Measurements from ENCODE around the gene TFR2.

TFR2 gene

DNA sequence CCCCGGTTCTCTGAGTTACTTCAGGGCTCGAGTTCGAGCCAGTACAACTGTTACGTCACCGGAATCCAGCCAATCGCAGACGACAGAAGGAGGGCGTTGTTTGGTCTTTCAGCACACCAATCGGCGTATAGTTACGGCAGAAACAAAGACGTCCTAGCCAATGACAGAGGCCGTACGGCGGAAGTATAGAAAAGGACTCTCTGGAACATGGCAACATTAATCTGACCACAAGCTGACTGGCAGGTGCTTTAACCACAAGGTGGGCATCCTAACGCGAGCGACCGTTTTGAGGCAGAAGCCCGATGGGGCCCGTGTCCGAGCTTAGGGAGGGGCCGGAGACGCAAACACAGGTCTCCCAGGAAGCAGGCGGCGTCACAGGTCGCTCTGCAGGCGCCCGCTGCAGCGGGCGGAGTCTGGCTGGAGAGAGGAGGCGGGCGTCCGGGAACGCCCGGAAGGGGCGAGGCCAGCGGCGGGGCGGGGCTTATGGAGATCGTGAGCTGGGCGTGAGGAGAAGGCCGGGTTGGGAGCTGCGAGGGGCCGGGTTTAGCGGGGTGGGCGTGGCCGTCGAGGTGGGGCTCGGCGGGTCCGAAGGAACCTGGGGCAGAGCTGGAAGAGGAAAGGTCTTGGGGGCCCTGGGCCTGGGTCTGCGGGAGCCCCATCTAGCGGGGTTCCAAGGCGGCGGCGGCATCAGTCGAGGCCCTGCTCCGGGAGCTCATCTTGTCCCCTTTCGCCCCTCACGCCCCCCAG lies 29.2 kb downstream of the TFR2 start, which contains the start of gene MOSPD3:
Gene MOSPD3, plus strand, starts transcription at position 558 of the 747 bp plus-strand sequence. CDS start 252 bp downstream, outside the sequence.
- peak; percentile 98 for DNase-seq

DNA sequence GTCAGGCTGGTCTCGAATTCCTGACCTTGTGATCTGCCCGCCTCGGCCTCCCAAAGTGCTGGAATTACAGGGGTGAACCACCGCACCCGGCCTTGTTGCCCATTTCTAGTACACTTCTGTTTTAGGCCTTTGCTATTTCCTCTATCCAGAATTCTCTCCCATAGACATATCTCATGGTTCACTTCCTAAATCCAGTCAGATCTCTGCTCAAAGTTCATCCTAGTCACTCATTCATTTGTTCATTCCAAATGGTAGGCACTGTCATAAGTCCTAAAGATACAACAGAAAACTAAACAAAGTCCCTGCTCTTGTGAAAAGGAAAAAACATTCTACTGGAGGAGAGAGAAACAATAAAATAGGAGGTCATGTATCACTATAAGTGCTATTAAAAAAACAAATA lies 31.4 kb downstream of the TFR2 start:
- no peak for DNase-seq

DNA sequence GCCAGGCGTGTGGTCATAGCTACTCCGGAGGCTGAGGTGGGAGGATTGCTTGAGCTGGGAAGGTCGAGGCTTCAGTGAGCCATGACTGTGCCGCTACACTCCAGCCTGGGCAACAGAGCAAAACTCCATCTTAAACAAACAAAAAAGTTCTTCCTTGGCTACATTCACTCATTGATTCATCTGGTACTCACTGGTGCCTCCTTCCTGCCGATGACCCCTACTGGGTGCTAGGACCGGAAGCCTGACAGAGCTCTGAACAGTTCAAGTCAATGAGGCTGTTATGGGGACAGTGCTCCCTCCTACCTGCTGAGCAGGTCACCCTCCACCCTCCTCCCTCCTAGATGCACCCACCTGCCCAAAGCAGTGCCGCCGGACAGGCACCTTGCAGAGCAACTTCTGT lies 34.2 kb downstream of the TFR2 start:
- DNase-seq, result no peak

DNA sequence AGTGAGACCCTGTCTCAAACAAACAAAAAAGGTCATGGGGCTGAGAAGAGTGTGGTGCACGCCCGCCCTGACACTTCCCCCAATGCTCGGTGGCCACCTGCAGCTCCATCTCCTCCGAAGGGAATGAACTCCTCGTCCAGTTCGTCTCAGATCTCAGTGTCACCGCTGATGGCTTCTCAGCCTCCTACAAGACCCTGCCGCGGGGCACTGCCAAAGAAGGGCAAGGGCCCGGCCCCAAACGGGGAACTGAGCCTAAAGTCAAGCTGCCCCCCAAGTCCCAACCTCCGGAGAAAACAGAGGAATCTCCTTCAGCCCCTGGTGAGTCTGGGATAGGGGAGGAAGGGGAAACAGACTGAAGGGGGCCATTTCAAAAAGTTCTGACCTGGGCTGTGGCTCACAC lies 35.0 kb downstream of the TFR2 start:
- no peak for DNase-seq

DNA sequence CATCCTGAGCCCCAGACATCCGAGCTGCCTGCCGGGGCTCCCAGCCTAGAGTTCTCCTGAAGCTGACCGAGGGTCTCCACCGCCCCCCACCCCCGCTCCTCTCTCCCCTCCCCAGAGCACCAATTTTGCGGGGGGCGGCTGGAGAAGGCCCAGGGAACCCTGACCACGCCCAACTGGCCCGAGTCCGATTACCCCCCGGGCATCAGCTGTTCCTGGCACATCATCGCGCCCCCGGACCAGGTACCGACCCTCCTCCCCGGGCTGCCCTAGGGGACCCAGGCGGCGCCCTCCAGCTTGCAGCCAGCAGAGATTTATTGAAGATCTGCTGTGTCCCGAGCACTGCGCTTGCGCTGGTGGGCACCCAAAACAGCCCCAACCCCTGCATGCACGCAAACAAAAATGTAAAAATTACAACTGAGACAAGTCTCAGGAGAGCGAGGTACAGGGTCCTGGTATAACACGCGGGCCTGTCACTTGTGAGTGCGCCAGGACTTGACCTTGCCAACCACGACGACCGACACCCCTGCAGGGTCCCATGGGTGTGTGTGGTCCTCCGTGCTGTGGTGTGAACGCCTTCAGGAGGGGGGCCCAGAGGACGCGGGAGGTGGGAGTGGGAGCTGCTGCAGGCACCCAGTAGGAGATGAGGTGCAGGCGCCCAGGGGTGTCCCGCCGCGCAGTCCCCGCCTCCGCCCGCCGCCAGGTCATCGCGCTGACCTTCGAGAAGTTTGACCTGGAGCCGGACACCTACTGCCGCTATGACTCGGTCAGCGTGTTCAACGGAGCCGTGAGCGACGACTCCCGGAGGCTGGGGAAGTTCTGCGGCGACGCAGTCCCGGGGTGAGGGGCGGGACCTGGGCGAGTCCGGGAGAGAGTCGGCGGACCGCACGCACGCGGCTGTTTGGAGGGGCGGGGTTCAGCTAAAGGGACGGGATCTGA lies 36.1 kb downstream of the TFR2 start:
- no peak for DNase-seq

DNA sequence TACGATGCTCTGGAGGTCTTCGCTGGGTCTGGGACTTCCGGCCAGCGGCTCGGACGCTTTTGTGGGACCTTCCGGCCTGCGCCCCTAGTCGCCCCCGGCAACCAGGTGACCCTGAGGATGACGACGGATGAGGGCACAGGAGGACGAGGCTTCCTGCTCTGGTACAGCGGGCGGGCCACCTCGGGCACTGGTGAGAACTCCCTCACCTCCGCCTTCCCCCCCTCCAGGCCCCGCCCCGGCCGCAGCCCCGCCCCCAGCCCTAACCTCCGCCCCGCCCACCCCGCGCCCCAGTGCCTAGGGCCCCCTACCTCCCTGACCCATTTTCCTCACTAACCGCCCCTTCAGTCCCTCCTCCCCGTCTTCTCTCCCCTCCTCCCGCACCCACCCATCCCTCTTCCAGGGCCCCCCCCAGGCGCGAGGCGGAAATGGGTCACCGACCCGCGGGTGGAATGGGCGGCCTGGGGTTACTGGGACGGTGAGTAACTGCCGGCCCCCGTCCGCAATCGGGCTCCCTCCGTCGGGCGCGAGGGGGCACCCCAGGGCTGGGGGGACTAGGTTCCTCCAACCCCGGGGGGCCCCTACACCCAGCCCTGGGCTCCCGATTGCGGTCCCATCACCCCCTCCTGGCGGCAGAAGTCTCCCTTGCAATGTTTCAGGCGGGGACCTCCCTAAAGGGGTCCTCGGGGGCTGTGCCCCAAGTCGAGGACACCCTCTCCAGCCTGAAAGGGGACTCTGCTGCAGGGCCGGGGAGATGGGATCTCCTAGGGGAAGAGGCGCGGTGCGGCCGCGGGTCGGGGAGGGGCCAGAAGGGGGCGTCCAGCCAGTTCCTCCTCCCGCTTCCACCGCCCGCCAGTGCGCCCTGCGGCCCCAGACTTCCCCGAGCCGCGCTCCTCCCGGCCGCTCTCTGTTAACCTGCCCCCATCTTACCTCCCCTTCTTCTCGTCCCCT lies 37.0 kb downstream of the TFR2 start:
- peak; percentile 66 for DNase-seq

DNA sequence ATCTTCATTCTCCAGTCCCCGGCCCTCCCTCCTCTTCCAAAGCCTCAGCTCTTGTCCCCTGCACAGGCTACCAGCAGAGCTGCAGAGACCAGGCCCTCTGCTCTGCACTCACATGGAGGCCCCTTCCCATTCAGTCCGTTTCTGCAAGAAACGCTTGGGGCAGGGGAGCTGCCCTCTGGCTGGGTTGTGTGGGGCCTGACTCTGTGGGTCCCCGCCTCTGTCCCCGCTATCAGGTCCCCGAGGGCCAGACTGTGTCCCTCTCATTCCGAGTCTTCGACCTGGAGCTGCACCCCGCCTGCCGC lies 37.7 kb downstream of the TFR2 start:
- no peak for DNase-seq

DNA sequence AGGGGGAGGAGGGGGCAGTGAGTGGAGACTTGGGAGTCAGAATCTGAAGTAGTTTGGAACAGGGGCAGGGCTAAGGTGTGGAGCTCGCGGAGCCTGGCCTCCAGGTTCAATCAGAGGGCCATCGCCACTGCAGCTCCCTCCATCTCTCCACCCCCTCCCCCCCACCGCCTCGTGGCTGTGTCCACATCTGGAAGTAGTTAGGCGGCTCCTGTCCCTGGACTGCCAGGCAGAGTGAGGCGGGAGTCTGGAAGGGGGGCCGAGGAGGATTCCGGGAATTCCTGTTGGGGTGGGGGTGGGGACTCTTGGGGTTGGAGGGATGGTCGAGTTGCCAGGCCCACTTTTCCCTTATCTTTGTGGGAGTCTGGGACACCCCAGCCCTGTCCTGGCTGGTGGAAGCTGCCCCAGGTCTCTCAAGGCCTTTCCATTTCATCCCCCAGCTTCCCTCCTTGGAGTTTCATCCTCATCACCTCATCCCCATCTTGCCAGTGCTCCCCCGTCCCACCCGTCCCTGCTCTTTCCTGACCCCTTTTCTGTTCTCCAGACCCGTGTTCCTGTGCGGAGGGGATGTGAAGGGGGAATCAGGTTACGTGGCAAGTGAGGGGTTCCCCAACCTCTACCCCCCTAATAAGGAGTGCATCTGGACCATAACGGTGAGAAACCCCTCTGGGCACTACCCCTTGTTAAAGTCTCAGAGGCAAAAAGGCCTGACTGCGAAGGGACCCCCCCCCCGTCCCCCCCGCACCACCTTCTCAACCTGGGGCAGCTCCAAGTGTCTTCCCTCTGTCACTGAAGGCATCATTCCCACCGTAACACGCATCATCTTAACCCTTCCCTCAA lies 38.2 kb downstream of the TFR2 start:
- DNase-seq, result no peak

DNA sequence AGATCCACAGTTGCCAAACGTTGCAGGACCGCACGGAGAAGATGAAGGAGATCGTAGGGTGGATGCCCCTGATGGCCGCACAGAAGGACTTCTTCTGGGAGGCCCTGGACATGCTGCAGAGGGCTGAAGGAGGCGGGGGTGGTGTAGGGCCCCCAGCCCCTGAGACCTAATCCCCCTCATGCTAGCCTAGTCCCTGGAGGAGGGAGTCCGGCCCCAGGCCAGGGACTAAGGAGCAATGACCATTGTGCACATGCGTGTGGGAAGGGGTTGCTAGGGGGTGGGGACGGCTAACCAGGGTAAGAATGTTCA lies 40.7 kb downstream of the TFR2 start:
- DNase-seq, result no peak

DNA sequence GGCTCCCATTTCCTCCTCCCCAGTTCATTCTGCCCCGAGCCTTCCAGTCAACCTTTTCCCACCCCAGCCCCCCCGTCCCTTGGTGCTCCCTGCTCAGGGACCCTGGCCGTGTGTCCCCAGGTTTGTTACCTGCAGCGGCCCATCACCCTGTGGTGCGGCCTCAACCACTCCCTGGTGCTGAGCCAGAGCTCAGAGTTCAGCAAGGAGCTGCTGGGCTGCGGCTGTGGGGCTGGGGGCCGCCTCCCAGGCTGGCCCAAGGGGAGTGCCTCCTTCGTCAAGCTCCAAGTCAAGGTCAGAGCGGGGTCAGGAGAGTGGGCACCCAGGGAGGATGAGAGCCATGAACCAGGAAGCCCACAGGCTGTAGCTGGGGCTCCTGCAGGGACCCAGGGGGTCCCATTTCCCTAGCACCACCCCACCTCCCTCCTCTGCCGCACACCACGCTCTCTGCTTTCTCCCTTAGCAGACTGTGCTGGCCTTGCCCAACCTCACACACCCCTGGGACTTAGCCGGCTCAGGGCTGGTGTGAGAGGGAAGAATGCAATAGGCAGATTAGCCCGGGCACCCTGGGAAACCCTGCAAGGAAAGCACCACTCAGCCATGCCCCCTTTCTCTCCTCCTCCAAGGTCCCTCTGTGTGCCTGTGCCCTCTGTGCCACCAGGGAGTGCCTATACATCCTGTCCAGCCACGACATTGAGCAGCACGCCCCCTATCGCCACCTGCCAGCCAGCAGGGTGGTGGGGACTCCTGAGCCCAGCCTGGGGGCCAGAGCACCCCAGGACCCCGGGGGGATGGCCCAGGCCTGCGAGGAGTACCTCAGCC lies 41.2 kb downstream of the TFR2 start:
- no peak for DNase-seq

DNA sequence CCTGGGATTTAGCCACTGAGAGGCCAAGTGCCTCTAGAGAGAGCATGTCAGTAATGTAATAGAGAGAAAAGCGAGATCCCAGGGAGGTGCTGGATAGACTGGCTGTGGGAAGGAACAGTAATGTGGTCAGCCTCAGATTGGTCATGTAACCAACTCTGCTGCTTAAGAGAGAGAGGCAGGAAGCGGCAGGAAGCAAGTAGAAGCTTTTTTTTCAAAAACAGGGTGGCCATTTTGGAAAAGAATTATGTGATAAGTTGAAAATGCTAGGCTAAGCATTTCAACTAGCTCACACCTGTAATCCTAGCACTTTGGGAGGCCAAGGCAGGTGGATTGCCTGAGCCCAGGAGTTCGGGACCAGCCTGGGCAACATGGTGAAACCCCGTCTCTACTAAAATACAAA lies 42.9 kb downstream of the TFR2 start:
- DNase-seq, result no peak

DNA sequence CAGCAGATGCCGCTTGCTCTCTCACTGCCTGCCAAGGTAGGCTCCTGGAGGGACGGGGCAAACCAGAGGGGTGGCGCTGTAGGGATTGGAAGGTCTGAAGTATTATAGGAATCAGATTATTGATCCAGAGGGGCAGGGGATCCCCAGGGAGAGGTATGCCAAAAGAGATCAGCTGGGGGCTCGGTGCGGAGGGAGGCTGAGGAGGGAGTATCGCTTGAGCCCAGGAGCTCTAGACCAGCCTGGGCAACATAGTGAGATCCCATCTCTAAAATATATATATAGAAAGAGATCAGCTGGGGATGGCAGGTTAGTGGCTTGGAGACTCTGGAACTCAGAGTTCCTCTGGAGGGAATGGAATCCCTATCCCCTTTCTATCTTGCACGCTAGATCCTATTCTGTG lies 46.2 kb downstream of the TFR2 start:
- no peak for DNase-seq

DNA sequence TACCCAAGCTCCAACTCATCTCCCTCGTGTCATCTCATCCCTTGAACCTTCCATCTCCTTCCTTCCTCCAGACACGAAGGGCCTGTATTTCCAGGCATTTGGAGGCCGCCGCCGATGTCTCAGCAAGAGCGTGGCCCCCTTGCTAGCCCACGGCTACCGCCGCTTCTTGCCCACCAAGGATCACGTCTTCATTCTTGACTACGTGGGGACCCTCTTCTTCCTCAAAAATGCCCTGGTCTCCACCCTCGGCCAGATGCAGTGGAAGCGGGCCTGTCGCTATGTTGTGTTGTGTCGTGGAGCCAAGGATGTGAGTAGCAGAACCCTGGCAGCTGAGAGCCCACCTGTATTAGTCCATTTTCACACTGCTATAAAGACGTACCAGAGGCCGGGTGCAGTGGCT lies 49.8 kb downstream of the TFR2 start:
- DNase-seq, result no peak

DNA sequence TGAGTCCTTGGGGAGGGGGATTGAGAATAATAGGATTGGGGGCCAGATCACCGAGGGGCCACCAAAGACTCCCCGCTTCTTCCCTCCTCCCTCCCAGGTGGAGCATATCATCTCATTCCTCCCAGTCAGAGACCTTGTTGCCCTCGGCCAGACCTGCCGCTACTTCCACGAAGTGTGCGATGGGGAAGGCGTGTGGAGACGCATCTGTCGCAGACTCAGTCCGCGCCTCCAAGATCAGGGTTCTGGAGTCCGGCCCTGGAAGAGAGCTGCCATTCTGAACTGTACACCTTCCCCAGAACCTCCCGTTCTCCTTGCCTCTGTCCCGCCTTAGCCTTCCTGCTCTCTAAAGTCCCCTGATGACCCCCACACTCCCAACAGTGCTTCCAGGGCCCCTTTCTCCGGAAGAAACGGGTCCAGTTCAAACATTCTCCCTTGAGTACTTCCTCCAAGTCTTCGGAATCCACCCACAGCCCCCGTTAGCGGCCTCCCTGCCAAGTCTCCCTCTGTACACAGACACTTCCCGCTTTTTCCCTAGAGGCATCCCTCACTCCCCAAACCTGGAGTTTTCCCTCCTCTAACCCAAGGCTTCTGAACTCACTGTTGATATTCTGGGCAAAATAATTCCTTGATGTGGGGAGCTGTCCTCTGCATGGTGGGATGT lies 51.1 kb downstream of the TFR2 start:
- DNase-seq, result no peak

DNA sequence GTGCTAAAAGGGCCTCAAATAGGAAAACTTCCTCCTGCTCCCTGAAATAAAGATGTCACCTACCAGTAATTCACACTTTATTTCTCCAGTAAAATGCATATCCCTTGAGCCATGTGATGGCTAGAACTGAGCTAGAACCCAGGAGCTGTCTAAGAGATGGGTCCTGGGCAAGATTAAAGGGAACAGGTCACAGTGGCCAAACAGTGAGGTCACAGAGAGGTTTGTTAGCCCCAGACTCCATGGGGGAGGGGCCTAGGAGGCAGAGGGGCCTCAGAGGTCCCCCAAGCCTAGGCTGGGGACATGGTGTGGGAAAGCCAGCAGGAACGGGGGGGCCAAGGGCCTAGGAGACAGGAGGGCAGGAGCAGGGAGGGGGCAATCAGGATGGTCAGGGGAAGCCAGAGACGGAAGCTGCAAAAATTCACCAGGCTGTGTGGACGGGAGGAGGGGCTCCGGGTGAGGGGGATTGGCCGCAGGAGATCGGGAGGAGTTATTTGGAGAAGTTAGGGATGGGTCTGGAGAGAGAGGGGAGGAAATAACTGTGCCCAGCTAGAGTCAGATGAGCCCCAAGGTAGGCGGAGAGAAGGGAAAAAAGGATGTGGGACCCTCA lies 51.9 kb downstream of the TFR2 start:
- no peak for DNase-seq

DNA sequence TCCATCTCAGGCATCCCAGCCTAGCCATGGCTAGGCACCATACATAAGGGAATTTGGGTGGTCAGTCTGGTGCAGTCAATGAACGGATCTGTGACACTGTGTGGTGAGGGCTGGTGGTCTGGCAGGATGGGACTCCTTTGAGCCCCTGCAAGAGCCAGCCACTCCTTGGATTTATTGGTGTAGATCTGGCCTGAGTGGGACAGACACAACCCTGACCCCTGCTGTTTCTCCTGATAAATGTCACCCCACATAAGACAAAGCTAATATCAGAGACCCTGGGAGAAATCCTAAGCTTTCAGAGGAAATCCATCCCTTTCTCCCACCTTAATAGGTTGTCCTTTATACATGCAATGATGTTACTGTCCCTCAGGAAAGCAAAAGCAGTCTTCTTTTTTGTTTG lies 52.9 kb downstream of the TFR2 start:
- no peak for DNase-seq

DNA sequence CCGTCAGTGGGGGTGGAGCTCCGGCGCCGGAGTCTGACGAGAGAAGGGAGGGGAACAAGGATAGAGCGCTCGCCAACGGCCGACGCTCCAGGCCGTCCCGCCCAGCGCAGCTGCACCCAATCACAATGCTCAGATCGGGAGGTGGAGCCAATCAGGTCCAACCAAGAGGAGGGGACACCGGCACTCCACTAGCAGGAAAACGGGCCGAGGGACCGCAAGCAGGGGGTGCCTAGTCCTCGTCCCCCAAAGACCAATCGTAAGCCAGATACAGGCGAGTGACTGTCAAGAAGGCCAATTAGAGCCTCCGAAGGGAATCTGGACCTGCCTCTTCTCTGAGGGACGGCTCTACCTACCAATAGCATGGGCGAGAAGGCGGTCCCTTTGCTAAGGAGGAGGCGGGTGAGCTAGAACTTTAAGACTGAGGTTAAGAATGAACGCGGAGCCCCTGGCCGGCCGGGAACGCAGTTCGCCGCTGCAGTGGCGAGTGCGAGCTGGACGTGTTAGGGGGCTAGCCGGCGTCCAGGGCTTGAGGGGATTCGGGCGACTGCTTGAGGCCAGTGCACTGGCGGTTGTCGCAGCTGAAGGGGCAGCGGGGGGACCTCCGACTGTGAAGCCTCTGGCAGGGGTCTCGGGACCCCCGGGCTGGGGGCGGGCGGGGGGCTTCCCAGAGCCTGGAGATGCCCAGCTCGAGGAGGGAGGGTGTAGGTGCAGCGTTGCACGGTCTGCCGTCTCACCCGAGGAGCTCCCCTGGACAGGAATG lies 54.9 kb downstream of the TFR2 start, which contains the start of gene FBXO24:
Gene FBXO24, plus strand, starts transcription at position 63 of the 760 bp plus-strand sequence. Its CDS starts 298 bp downstream, at position 361.
- peak; percentile 100 for DNase-seq

DNA sequence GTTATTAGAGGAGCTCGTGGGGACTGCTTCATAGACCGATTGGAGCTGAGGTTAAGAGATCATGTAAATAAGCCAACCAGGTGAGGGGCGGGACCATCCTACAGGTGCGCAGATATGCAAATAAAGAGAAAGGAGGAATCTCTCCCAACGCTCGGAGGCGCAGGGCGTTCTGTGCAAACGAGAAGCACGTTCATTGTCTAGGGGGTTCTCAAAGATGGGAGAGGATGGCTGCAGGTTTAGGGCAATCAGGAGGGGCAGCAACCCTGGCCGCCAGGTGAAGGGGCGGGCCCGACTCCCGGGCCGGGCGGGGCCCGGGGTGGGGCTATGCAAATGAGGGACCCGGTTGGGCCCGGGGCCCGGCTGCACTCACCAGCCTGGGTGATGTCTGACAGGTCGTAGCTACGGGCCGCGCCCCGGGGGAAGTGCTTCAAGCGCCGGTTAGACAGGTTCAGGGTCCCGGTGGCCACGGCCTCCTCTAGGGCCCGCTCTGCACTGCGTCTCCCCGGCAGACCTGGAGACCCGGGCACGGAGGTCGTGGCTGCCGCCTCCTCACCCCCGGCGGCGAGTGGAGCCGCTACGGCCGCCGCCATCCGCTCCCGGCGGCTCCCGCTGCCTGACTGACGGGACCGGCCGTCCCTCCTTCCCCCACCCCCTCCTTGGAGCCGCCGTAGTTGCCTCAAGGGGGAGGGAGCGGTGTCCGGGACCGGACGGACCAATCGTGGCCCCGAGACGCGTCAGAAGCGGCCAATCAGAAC lies 55.7 kb downstream of the TFR2 start, which contains the start of gene LRCH4:
Gene LRCH4, minus strand, starts transcription at position 619 of the 755 bp plus-strand sequence. Its CDS starts 29 bp downstream, at position 590.
- peak; percentile 50 for DNase-seq

All from stimulated activated CD4-positive, alpha-beta T cell treated with anti-CD3 and anti-CD28 coated beads, Interleukin-1b, Interleukin-23, amount 100 ng/mL, for 48 hours (primary cell).